H1 (cell line): ENCODE measurements around the gene RGS5. TPM values are rescaled to one million over a fixed set of nuclear protein-coding genes. Genes with fewer than 3 reads are reported as not detected.

ENCODE experiments used
- CTCF ChIA-PET: fragments of 300-600 bp; sonication (Branson Sonifier 250); formaldehyde crosslinking; loops from one replicate; lab custom pipeline; 2021; ENCODE audit not compliant: partially characterized antibody; lab: Charles Lee
- POLR2A ChIA-PET: fragments of 300-600 bp; sonication (Branson Sonifier 250); formaldehyde crosslinking; loops from one replicate; lab custom pipeline; 2021; ENCODE audit warnings: inconsistent platforms; ENCODE audit not compliant: partially characterized antibody; lab: Charles Lee
- DNase-seq, 2 experiments: peaks; one replicate each; pipeline versions ENCODE4 v3.0.0 to v3.0.0-alpha.2; 2010 to 2022; ENCODE audit warnings: low spot score in 2 of 2, low read depth in 1 of 2, mixed read lengths in 1 of 2
- FAIRE-seq: peaks from 2 replicates; lab custom pipeline; 2011; peaks lifted over from hg19 to GRCh38; lab: Jason Lieb, UNC
- H2AFZ ChIP-seq: 2 replicates; pipeline ENCODE4 v1.8.1; 2012; ENCODE audit warnings: low read length, inconsistent platforms
- H2AK5ac ChIP-seq: 2 replicates; pipeline ENCODE4 v1.6.1; 2013; ENCODE audit warnings: low read depth, low read length
- H2BK120ac ChIP-seq: replicated peaks from 2 replicates; pipeline ENCODE3; 2013; ENCODE audit warnings: low read depth, low read length, inconsistent platforms
- H2BK12ac ChIP-seq: 2 replicates; pipeline ENCODE4 v1.6.1; 2013; ENCODE audit warnings: low read depth, low read length
- H2BK15ac ChIP-seq: 2 replicates; pipeline ENCODE4 v1.6.1; 2013; ENCODE audit warnings: low read length
- H2BK20ac ChIP-seq: 2 replicates; pipeline ENCODE4 v1.6.1; 2013; ENCODE audit warnings: low read length
- H2BK5ac ChIP-seq: 2 replicates; pipeline ENCODE4 v1.6.1; 2013; ENCODE audit warnings: low read depth, low read length
- H3K14ac ChIP-seq: 2 replicates; pipeline ENCODE4 v1.6.1; 2013; ENCODE audit warnings: inconsistent platforms; ENCODE audit not compliant: insufficient read length
- H3K18ac ChIP-seq: 2 replicates; pipeline ENCODE4 v1.6.1; 2013; ENCODE audit warnings: low read length; ENCODE audit errors: extremely low read depth
- H3K23ac ChIP-seq: 2 replicates; pipeline ENCODE4 v1.6.1; 2013; ENCODE audit warnings: inconsistent platforms; ENCODE audit not compliant: insufficient read length
- H3K23me2 ChIP-seq: 2 replicates; pipeline ENCODE4 v1.6.1; 2013; ENCODE audit warnings: low read depth, low read length
- H3K27ac ChIP-seq: 2 replicates; pipeline ENCODE4 v1.6.1; 2011; ENCODE audit warnings: low read depth, low read length, inconsistent platforms
- H3K27me3 ChIP-seq, 4 experiments: replicated peaks in 1 of 4; 1 replicate in 1 of 4; 2 replicates in 3 of 4; pipeline versions ENCODE4 v1.6.1 to v1.8.1; 2011 to 2013; ENCODE audit warnings: low read length in 3 of 4, mild to moderate bottlenecking in 3 of 4, inconsistent platforms in 2 of 4, mixed read lengths in 2 of 4, moderate library complexity in 1 of 4; ENCODE audit not compliant: control insufficient read depth in 3 of 4, insufficient read depth in 3 of 4; ENCODE audit errors: extremely low read depth in 1 of 4
- H3K36me3 ChIP-seq, 4 experiments: 2 replicates each; pipeline versions ENCODE4 v1.6.1 to v1.8.1; 2011 to 2013; ENCODE audit warnings: mild to moderate bottlenecking in 4 of 4, low read length in 3 of 4, moderate library complexity in 2 of 4, control low read depth in 1 of 4, inconsistent platforms in 1 of 4; ENCODE audit not compliant: insufficient read depth in 4 of 4, control insufficient read depth in 2 of 4
- H3K4ac ChIP-seq: replicated peaks from 2 replicates; pipeline ENCODE3; 2013; ENCODE audit warnings: low read length, low read depth, mixed read lengths, inconsistent platforms; ENCODE audit not compliant: insufficient read length
- H3K4me1 ChIP-seq, 4 experiments: replicated peaks in 1 of 4; 1 replicate in 1 of 4; 2 replicates in 3 of 4; pipeline versions ENCODE4 v1.6.1 to v1.8.1; 2011 to 2013; ENCODE audit warnings: low read length in 3 of 4, inconsistent platforms in 2 of 4, mixed read lengths in 1 of 4; ENCODE audit not compliant: insufficient read depth in 4 of 4, control insufficient read depth in 3 of 4
- H3K4me2 ChIP-seq, 2 experiments: 2 replicates each; pipeline versions ENCODE4 v1.6.1 to v1.8.1; 2011 to 2013; ENCODE audit warnings: low read depth in 2 of 2, low read length in 2 of 2, control low read depth in 1 of 2, inconsistent platforms in 1 of 2, mild to moderate bottlenecking in 1 of 2; ENCODE audit not compliant: insufficient read depth in 1 of 2
- H3K4me3 ChIP-seq, 4 experiments: fragments of 200-600, 300-600 bp in 1 of 4; sonication (generic), shearing (Covaris generic), sonication (Bioruptor Twin) in 1 of 4; 2 replicates each; pipeline versions ENCODE4 v1.5.1 to v1.8.1; 2011 to 2016; ENCODE audit warnings: low read length in 4 of 4, low read depth in 3 of 4, control low read depth in 2 of 4, inconsistent platforms in 2 of 4, mild to moderate bottlenecking in 2 of 4, mixed read lengths in 1 of 4, moderate library complexity in 1 of 4; ENCODE audit not compliant: insufficient read depth in 2 of 4; ENCODE audit errors: extremely low read depth in 1 of 4
- H3K56ac ChIP-seq: replicated peaks from 2 replicates; pipeline ENCODE3; 2013; ENCODE audit warnings: low read depth, mild to moderate bottlenecking, mixed read lengths, low read length, inconsistent platforms; ENCODE audit not compliant: insufficient read length
- H3K79me1 ChIP-seq: 2 replicates; pipeline ENCODE4 v1.6.1; 2013; ENCODE audit warnings: low read depth, low read length, control low read depth
- H3K79me2 ChIP-seq, 2 experiments: 2 replicates each; pipeline versions ENCODE4 v1.6.1 to v1.8.1; 2012 to 2013; ENCODE audit warnings: low read length in 2 of 2, mild to moderate bottlenecking in 2 of 2, inconsistent platforms in 1 of 2; ENCODE audit not compliant: insufficient read depth in 2 of 2, control insufficient read depth in 1 of 2
- H3K9ac ChIP-seq, 4 experiments: replicated peaks in 1 of 4; 1 replicate in 1 of 4; 2 replicates in 3 of 4; pipeline versions ENCODE4 v1.6.1 to v1.8.1; 2011 to 2013; ENCODE audit warnings: low read depth in 3 of 4, low read length in 3 of 4, control low read depth in 2 of 4, mild to moderate bottlenecking in 2 of 4, moderate library complexity in 2 of 4, inconsistent platforms in 1 of 4; ENCODE audit errors: extremely low read depth in 1 of 4
- H3K9me3 ChIP-seq, 2 experiments: 2 replicates each; pipeline versions ENCODE4 v1.6.1 to v1.8.1; 2012 to 2013; ENCODE audit warnings: mild to moderate bottlenecking in 2 of 2, moderate library complexity in 2 of 2, control low read depth in 1 of 2, inconsistent platforms in 1 of 2, low read depth in 1 of 2, low read length in 1 of 2, mixed read lengths in 1 of 2; ENCODE audit not compliant: insufficient read depth in 2 of 2
- H4K20me1 ChIP-seq, 2 experiments: replicated peaks in 1 of 2; 2 replicates each; pipeline versions ENCODE3 to v1.8.1; 2011 to 2013; ENCODE audit warnings: inconsistent platforms in 2 of 2, low read length in 2 of 2, mild to moderate bottlenecking in 1 of 2; ENCODE audit not compliant: insufficient read depth in 2 of 2, control insufficient read depth in 1 of 2
- H4K5ac ChIP-seq: 2 replicates; pipeline ENCODE4 v1.6.1; 2013; ENCODE audit warnings: low read length, low read depth, mixed read lengths, inconsistent platforms; ENCODE audit not compliant: insufficient read length
- H4K8ac ChIP-seq: 2 replicates; pipeline ENCODE4 v1.8.0; 2013; ENCODE audit warnings: mild to moderate bottlenecking, moderate library complexity, low read length, inconsistent platforms; ENCODE audit not compliant: insufficient read depth; ENCODE audit errors: extremely low read depth
- H4K91ac ChIP-seq: replicated peaks from 2 replicates; pipeline ENCODE3; 2013; ENCODE audit warnings: low read length, mixed read lengths, inconsistent platforms; ENCODE audit not compliant: insufficient read length
- HDAC2 ChIP-seq, 2 experiments: fragments of 300-600 bp in 1 of 2; sonication (generic) in 1 of 2; IDR thresholded peaks; 2 replicates each; pipeline ENCODE4 v1.6.1; 2011 to 2012; ENCODE audit warnings: low read depth in 2 of 2, low read length in 2 of 2, mild to moderate bottlenecking in 2 of 2, moderate library complexity in 2 of 2, borderline replicate concordance in 1 of 2, inconsistent platforms in 1 of 2
- SAP30 ChIP-seq: fragments of 300-600 bp; sonication (generic); IDR thresholded peaks from 2 replicates; pipeline ENCODE4 v1.7.1; 2012; ENCODE audit warnings: low read length, moderate library complexity, mild to moderate bottlenecking, inconsistent platforms; ENCODE audit not compliant: insufficient read depth, insufficient replicate concordance
- SRF ChIP-seq: IDR thresholded peaks from 2 replicates; pipeline ENCODE4 v1.6.1; 2011; ENCODE audit warnings: mild to moderate bottlenecking, low read depth, low read length, moderate library complexity
- WGBS, 2 experiments: shearing (Covaris generic) in 1 of 2; methylation state at CpG; one replicate each; pipeline versions ENCODE4 v1.1.6 to v1.1.7; 2013 to 2015; ENCODE audit warnings: low lambda C conversion rate in 2 of 2, mixed read lengths in 2 of 2, inconsistent platforms in 1 of 2, low coverage in 1 of 2, missing lambda C conversion rate in 1 of 2; ENCODE audit not compliant: insufficient replicate concordance in 2 of 2, insufficient coverage in 1 of 2, insufficient read length in 1 of 2; ENCODE audit errors: extremely low coverage in 1 of 2, missing lambda C conversion rate in 1 of 2; 5-methylcytosine and 5-hydroxymethylcytosine counted together
- polyA plus RNA-seq, 7 experiments: library from polyadenylated mRNA; depleted of rRNA in 3 of 7; stranded (reverse) in 5 of 7; unstranded in 2 of 7; fragments of >200 nt in 5 of 7; fragments of 200-250 nt in 2 of 7; gene quantifications; 1 replicate in 5 of 7; 2 replicates in 1 of 7; 4 replicates in 1 of 7; pipeline versions ENCODE4 v1.2.1 to v1.2.3, GENCODE V29; 2011 to 2013; ENCODE audit warnings: missing spikeins in 2 of 7, mixed read lengths in 2 of 7
- total RNA-seq: library from RNA; stranded (reverse); fragmentation: NEBNext Ultra II Directional; extraction: Animal tissue kit (Norgen Biotek cat#: 25700); gene quantifications from 2 replicates; pipeline ENCODE4 v1.2.1, GENCODE V29; 2021

The RGS5 gene
- total and polyA plus RNA-seq, 2 of the 8 experiments (the other 6 are each of a cell fraction or from before 2014, with no cell fraction given): 75.5 to 103 TPM

DNA sequence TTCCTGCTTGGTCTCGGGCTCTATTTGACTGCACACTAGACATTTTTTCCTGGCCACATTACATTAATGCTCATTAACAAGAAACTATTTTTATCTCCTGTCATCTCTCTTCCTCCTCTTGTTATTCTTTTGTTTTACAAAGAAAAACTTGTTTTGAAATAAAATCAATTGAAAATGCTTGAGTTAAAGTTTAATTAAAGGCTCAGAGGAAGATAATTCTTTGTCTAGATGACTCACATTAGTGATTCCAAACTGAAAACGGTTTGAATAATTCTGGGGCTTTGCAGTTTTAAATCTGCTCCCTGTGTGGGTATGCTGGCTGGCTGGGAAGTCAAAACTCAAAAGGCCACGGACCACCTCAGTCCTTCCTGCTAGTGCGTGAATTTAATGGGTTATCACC is 29.6 kb downstream of the RGS5 start:
- no peaks in the 10 kb centered on the region for H3K36me3 ChIP-seq
- H3K27me3 ChIP-seq: no peaks in the 10 kb centered on the region
- no peak for FAIRE-seq
- no peak overlapping the region for H4K5ac ChIP-seq
- peak overlapping the region in 1 of 4 experiments; percentile 49; a peak in 1 of 7 replicates for H3K9ac ChIP-seq
- no peaks in the 10 kb centered on the region for H3K79me2 ChIP-seq
- 92% methylated on average over 4 of the region's 4 CpGs; no CpG with 5 or more reads in 1 of the 2 experiments for WGBS, 2 experiments
- no peaks in the 10 kb centered on the region for H3K23me2 ChIP-seq
- H2BK120ac ChIP-seq: no peak overlapping the region
- no peak overlapping the region for H4K91ac ChIP-seq
- TF ChIP-seq HDAC2 (IDR thresholded peaks at IDR 0.05; ENCODE audit: borderline replicate concordance in 1 of 2, low read depth in 2 of 2, low read length in 2 of 2) (no peak), SRF (no peak), SAP30 (no peak)
- no peak overlapping the region for H2BK12ac ChIP-seq
- H2BK5ac ChIP-seq: no peak overlapping the region
- no peak overlapping the region for H4K8ac ChIP-seq
- no peak overlapping the region for H2BK20ac ChIP-seq
- H3K4ac ChIP-seq: no peak overlapping the region
- no peak overlapping the region for H2AK5ac ChIP-seq
- no peak overlapping the region for H3K4me2 ChIP-seq
- no peaks in the 10 kb centered on the region; a peak in 1 of 7 replicates for H3K4me1 ChIP-seq
- H3K18ac ChIP-seq: no peak overlapping the region
- H4K20me1 ChIP-seq: no peaks in the 10 kb centered on the region
- no peak overlapping the region for H3K27ac ChIP-seq
- no peak overlapping the region for H3K4me3 ChIP-seq
- ChIA-PET POLR2A (no interaction called here), CTCF (interaction anchor here (0.8 to 1.2 kb wide), 2 partner anchors 9 to 184 kb away, joined by 3 to 4 read pairs; no protein-coding TSS in a partner anchor)
- H3K14ac ChIP-seq: no peak overlapping the region
- DNase-seq: no peak
- no peaks in the 10 kb centered on the region for H3K9me3 ChIP-seq
- H2AFZ ChIP-seq: no peak overlapping the region
- H3K79me1 ChIP-seq: no peaks in the 10 kb centered on the region
- no peak overlapping the region for H3K56ac ChIP-seq
- no peak overlapping the region for H3K23ac ChIP-seq
- H2BK15ac ChIP-seq: no peak overlapping the region
